H1 (cell line): Measurements from ENCODE around the gene RBM25.

Source experiments
- CTCF ChIP-seq, 3 experiments: IDR thresholded peaks; 1 replicate in 2 of 3; 2 replicates in 1 of 3; pipeline versions ENCODE4 v1.5.1 to v1.6.1; 2011; ENCODE audit warnings: low read length in 3 of 3, mild to moderate bottlenecking in 3 of 3, inconsistent platforms in 2 of 3, low read depth in 1 of 3, moderate library complexity in 1 of 3; ENCODE audit not compliant: insufficient read depth in 1 of 3; ENCODE audit errors: control extremely low read depth in 1 of 3
- EGR1 ChIP-seq: IDR thresholded peaks from 2 replicates; pipeline ENCODE4 v1.6.1; 2011; ENCODE audit warnings: low read depth, low read length, borderline replicate concordance
- EP300 ChIP-seq, 2 experiments: IDR thresholded peaks; 1 replicate in 1 of 2; 2 replicates in 1 of 2; pipeline ENCODE4 v1.6.1; 2011 to 2012; ENCODE audit warnings: low read depth in 2 of 2, low read length in 2 of 2, mild to moderate bottlenecking in 2 of 2, borderline replicate concordance in 1 of 2, inconsistent platforms in 1 of 2, moderate library complexity in 1 of 2
- EZH2 ChIP-seq: fragments of 200-600 bp; sonication (generic); IDR thresholded peaks from 2 replicates; pipeline ENCODE4 v1.7.1; 2012; ENCODE audit warnings: low read depth, mild to moderate bottlenecking, moderate library complexity, low read length, inconsistent platforms; ENCODE audit not compliant: severe bottlenecking

- no peak for TF ChIP-seq EP300 (IDR thresholded peaks at IDR 0.05; ENCODE audit: borderline replicate concordance in 1 of 2, low read depth in 2 of 2, low read length in 2 of 2)
- no peak for TF ChIP-seq CTCF (IDR thresholded peaks at IDR 0.05; ENCODE audit: control extremely low read depth in 1 of 3, insufficient read depth in 1 of 3, low read depth in 1 of 3, low read length in 3 of 3)
- no peak for TF ChIP-seq EZH2
- TF ChIP-seq EGR1: no peak
These were observed 109.4 kb downstream of the RBM25 start for GRCh38 chr14:73167727-73168126.
